Activated CD4-positive, alpha-beta T cell treated with anti-CD3 and anti-CD28 coated beads, Interleukin-2, amount 50 U/mL, for 1 hour (primary cell): ENCODE results near the gene TSPAN3.
A peak's percentile ranks its signal among the peaks of the same experiment; 100 is the strongest.

Source experiments
- DNase-seq: peaks from one replicate; pipeline ENCODE4 v3.0.0-alpha.2; 2020

TSPAN3 gene

DNA sequence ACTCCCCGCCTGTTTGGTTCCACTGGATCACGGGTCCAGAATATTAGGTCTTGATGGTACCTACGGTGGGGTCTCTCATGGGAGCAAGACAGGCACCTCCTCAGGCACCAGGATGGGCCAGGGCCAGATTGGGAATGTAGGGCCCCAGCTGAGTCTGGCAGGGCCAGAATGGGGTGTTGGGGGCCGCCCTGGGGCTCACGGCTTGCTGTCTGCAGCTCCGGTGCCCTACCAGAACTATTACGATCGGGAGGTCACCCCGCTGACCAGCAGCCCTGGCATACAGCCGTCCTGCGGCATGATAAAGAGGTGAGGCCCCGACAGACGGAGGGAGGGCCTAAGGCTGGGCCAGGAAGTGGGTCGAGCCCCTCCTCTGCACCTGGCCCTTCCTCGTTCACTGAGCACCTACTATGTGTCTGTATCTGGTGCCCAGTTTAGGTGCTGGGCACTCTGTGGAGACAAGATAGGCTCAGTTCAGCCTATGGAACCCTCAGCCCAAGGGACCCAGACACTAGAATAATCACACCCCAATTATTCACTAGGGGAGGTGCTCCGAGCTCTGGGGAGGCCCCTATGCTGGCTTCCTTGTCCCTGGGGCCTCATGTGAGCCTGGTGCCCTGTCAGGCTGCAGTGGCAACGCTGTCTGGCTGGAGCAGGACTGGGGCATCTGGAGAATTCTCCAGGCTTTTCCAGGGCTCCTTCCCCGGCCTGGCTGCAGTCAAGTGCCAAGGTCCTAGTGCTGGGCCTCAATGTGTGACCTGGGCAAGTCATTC is 38.1 kb downstream of the TSPAN3 start:
- DNase-seq, result no peak

DNA sequence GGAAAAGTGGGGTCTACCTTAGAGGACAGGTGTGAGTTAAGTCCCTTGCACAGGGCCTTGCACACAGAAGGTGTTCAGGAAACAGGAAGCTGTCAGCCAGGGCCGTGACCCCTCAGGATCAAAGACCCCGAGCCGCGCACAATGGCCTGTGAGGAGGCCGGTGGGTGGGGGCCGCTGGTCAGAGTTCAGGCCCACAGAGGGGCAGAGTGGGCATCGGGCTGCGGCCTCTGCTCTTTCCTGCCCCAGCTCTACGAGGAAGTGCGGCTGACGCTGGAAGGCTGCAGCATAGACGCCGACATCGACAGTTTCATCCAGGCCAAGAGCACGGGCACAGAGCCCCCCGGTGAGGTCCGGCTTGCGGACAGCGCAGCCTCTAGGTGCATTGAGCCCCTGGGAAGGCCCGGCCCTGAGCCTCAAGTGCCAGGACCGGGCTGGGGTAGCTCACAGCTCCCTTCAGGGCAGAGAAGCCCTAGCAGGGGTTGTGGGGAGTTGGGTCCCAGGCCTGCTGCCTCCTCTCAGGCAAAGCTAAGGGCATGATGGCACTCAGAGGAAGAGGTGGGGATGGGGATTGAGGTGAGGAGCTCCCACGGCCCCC is 38.8 kb downstream of the TSPAN3 start:
- no peak for DNase-seq

DNA sequence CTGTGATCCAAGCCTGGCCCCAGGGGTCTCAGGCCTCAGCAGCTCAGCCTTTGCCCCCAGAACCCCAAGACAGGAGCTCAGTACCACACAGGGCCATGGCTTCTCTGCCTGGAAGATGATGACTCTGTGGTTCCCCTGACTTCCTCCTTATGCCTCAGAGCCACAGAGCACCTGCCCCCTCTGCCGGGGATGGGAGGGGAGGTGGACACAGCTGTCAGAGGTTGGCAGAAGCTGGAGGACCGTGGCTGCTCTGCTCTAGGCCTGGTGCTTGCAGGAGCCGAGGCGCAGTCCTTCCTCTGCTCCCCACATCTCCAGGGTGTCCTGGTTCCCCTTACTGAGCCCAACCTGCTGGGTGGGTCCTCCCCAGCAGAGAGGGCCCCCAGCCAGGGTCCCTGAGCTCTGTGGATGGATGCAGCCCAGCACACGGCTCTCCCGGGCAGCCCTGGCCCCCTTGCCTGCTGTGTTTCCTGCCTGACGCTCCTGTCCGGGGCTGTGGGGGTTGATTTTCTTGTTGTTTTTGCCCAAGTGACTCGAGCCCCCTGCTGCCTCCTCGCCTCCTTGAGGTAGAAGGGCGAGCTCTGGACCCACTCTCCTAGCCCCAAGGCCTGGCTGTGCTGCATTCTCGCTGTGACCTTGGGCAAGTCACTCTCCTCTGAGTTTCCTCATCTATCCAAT is 39.4 kb downstream of the TSPAN3 start:
- no peak for DNase-seq

DNA sequence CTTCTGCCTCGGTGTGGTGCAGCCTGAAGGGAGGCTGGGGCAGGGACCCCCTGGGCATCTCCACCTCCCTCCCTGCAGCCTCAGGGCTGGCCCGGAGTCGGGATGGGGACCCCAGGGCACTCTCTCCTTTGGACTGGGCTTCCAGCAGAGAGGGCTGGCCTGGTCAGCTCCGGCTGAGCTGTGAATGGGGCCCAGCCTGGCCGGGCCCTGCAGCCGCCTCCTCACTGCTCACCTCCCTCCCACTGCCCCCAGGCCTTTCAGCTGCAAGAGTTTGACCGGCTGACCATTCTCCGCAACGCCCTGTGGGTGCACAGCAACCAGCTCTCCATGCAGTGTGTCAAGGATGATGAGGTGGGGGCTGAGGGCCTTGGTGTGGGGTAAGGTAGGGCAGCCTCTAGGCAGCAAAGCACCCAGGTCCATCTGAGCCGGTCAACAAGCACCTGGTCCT is 40.0 kb downstream of the TSPAN3 start:
- no peak for DNase-seq

DNA sequence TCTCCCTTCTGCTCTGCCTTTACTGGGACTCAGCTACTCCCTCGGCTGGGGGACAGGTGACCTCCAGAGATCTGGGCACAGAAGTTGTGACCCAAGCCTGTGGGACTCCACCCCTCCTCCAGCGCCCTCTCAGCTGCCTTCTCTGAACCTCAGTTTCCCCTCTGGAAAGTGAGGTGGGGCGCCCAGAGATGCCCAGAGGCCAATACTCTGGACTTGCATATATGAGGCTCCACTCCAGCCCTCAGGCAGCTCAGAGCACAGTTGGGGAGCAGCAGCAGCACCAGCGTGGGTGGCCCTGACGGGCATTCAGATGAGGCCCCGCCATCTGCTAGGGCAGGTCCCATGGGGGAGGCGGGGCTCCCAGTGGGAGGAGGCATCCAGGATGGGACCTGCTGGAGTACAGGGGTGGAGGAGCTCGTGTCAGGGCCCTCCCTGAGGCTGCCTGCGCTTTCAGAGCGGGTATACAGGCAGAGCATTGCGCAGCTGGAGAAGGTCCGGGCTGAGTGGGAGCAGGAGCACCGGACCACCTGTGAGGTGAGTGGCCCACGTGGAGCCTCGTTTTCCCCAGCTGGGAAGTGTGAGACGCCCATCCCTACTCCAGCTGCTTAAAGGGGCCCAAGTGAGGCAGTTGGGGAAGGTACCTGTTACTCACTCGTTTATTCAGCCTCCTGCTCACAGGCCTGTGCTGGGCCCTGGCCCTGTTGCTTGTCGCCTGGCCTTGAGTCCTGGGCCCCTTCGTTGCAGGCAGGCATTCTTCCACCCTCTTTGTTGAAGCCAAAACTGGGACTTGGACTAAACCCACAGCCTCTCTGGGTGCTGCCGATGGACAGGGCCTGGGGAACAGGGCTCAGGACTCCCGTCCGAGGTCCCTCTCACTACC is 40.6 kb downstream of the TSPAN3 start:
- no peak for DNase-seq

DNA sequence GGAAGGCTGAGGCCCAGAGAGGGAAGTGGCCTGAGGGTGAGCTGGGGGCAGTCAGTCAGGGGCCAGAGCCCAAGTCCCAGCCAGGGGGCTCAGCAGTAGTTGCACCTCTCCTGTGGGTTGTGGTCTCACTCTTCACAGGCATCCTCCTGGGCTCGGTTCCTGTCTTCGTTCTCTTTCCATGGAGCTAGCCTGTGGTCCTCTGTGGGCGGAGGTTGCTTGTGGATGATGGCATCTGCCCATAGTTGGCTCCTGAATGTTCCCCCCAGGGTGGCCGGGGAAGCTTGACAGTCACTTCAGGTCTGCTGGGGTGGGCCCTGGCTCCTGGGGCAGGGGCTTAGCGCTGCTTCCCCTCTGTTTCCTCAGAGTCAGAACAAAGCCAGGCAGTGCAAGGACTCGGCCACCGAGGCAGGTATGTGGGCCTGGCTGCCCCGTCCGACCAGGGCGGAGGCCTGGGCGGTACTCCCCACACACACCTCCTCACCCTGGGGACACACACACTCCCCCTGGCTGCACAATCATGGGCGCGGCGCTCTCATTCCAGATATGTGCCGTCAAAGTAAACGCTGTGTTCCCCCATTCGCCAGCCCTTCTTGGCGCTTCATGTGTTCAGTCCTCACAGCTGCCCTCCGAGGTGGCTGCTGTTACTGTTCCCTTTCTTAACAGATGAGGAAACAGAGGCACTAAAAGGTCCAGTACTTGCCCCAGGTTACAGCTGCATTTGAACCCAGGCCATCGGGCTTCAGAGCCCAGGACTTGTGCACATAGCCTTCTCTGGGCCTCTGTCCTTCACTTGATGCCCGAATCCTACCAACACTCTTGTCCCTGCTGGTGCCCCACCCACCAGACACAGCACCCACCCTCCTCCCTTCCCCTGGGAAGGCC is 41.5 kb downstream of the TSPAN3 start:
- DNase-seq, result no peak

DNA sequence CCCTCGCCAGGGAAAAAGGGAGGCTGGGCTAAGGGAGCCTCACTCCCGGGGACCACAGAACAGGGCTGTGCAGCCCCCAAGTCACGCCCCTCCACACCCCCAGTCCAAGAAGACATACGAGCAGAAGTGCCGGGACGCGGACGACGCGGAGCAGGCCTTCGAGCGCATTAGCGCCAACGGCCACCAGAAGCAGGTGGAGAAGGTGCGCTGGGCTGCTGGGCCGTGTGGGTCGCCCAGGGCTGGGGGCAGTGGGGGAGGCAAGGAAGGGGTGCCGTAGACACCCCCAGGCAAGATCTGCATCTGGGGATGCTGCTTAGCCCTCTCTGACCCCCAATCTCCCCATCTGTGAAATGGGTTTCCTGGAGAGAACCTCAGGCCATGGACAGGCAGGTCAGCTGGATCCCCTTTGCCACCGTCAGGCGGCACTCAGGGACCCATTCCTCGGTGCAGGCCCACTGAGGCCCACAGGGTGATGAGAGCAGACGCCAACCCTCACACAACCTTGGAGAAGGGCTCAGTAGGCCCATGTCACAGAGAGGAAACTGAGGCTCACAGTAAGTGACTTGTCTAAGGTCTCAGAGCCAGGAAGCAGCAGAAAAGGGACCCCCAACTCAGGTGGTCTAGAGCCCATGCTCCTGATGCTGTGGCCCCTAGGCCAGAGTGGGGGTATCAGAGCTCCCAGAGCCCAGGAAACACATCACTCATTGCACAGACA is 42.3 kb downstream of the TSPAN3 start:
- DNase-seq, result no peak

DNA sequence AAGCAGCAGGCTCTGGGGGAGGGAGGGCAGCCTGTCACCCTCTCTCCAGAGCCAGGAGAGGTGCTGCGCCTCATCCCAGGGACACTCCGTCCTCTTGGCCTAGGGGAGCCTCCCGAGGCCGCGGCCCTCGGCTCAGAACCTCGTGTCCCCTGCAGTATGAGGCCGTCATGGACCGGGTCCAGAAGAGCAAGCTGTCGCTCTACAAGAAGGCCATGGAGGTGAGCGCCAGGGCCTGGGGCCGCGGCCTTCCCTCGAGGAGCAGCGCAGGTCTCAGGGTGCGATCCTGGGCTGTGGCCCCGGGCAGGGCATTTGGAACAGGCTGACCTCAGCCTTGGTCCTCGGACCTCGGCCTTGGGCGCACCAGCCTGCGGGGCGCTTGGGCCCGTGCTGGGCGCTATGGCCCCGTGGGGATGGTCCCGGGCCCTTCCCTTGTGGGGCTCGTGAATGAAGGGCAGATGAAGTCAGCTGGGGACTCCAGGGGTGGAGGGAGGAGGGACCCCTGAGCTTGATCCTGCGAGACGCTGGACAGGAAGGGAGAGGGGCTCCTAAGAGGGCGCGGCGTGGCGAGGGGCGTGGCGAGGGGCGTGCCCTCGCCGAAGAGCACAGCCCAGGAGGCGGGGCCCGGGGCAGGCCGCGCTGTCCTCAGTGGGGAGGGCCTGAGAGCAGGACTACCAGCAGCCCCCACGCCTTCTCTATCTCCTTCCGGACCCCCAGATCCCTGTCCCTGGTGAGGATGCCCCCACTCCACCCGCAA is 43.0 kb downstream of the TSPAN3 start:
- DNase-seq, result no peak

DNA sequence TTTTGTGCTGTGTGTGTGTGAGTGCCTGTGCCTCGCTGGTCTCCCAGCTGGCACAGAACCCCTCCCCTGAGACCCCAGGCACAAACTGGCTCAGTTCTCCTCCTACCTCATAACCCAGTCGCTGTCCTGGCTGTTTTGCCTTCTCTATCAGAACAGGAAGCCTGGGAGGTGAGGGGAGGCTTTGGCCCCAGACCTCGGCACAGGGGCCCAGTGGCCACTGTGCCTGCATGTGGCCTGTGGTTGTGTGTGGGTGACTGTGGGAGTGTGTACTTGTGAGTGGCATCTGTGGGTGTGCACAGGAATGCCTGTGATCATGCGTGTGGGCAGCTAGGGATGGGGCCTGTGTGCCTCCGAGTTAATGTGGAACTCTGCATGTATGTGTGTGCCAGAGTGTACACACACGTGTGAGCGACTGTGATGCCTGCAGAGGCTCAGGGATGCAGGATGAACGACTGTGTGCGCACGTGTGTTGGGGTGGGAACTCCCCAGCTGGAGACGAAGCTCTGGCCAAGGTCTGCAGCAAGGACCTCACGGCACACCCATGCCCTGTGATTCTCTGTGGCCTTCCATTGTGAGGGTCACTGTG is 43.7 kb downstream of the TSPAN3 start:
- DNase-seq, result no peak

DNA sequence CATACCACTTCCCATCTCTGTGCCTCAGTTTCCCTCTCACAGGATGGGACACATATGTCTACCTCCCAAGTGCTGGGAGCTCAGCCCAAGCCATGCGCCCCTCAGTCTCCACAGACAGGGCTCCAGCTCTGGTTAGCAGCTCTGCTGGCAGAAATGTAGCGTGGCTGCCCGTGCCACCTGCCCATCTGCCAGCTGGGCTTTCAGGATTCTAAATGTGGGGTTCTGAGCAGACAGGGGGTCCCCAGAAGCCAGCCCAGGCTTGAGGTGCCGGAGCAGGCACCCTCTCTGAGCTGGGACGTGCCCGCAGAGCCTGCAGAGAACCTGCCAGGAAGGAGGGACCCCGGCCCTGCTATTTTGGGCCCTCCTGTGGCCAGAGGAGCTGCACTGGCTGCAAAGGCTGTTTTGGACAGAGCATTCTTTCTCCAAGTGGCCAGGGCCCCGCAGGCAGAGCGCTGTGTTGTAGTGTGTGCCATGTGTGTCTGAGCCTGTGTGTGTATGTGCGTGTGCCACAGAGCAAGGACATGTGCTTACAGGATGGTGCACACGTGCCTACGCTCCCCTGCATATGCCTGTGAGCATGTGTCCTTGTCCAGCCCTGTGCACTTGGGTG is 44.3 kb downstream of the TSPAN3 start:
- no peak for DNase-seq

DNA sequence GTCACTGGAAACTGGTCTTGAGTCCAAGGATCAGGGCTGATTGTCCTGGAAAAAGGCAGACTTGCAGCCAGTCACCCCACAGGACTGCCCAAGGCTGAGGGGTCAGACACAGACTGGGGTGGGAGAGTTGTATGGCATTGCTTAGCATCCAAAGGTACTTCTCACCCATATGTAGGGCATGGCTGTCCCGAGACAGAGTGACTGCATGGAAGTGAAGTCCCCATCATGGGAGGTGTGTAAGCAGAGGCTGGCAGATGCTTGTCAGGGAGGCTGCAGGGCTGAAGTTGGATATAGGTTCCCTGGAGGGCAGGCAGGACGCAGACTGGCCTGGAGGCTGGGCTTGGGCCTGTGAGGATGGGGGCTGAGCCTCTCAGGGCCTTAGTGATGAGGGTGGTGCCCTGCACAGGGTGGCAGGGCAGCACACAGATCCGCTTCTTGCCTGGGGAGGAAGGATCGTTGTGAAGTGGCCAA is 44.9 kb downstream of the TSPAN3 start:
- DNase-seq, result no peak

DNA sequence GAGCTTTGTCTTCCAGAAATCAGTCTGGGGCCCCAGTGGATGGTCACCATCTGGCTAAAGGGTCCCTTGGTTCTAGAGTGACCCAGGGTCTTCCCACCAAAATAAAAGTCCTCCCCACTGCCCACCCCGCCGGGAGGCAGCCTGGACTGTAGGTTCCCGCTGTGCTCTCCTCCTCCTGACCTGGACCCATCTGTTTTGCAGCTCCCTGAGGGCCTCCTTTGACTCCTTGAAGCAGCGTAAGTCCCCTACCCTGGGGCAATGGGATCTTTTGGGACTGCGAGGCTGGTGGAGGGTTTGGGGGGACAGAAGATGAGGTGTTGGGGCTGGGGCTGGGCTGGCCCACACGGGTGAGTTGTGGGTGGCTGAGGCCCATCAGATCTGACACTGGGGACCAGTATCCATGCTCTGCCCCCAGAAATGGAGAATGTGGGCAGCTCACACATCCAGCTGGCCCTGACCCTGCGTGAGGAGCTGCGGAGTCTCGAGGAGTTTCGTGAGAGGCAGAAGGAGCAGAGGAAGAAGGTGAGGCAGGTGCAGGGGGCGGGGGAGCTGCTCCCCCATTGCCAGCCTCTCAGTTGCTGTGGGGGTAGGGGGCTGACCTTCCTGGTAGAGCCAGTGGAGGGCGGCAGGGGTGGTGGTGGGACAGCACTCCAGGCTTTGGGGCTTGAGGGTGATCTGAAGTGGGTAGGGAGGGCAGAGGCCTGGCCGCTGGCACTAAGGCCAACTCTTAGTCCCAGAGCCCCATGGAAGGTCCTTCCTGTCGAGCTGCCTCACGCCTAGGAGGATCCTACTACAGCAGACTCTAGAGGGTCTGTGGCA is 45.6 kb downstream of the TSPAN3 start:
- no peak for DNase-seq

DNA sequence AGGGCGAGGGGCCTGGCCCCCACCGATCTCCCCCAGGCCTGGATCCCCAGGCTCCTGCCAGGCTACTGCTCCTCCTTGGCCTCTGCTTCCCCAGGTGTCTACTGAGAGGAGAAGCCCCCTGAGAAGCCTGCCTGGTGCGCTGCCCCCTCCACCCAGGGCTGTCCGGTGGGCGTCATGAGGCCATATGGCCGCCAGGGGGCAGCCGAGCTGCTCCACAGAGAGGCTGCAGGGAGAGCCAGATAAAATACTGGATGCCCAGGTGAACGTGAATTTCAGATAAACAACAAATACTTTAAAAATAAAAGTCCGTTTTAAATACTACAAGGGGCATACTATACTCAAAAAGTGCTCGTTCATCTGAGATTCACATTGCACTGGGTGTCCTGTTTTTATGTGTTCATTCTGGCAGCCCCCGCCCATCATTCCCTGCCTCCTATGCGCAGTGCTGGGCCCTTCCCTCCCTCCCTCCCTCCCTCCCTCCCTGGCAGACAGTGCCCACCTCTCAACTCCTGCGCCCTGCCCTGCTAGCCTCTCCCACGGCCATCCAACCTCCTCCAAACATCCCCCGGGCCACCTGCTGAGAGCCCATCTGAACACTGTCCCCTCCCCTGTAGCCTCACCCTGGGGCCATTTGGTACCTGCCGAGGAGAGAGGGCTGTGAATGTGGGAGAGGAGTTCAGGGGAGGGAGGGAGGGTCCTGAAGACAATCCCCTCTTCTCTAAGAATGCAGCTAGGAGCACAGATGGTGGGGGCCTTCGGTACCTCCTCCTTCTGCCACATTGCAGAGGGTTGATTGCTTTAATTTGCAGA is 46.4 kb downstream of the TSPAN3 start:
- peak; percentile 67 for DNase-seq

DNA sequence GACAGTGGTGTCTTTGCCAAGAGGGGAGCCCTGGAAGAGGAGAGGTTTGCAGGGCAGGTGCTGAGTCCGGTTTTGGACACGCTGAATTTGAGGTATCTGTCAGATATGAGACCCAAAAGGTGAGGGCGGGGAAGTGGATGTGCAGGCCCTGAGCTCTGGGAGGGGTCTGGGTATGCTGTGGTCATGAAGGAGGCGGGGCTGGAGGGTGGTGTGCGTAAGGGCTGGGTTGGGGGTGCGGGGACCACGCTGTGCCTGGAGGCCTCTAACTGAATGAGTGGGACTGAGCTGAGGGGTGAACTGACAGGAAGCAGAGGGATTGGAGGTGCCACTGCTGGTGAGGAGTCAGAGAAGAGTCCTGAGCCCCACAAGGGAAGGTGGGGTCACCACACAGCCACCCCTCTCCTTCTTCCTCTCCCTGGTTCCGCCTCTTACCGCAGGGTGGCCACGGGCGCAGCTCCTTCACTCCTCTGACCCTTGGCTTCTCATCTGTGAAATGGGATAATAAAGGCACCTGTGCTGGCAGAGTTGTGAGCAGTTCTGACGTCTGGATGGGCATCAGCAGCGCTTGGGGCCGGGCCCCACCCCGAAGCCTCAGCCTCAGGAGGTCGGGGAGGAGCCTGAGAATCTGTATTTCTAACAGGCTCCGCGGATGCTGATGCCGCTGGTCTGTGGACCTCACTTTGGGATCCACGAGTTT is 47.2 kb downstream of the TSPAN3 start:
- no peak for DNase-seq

DNA sequence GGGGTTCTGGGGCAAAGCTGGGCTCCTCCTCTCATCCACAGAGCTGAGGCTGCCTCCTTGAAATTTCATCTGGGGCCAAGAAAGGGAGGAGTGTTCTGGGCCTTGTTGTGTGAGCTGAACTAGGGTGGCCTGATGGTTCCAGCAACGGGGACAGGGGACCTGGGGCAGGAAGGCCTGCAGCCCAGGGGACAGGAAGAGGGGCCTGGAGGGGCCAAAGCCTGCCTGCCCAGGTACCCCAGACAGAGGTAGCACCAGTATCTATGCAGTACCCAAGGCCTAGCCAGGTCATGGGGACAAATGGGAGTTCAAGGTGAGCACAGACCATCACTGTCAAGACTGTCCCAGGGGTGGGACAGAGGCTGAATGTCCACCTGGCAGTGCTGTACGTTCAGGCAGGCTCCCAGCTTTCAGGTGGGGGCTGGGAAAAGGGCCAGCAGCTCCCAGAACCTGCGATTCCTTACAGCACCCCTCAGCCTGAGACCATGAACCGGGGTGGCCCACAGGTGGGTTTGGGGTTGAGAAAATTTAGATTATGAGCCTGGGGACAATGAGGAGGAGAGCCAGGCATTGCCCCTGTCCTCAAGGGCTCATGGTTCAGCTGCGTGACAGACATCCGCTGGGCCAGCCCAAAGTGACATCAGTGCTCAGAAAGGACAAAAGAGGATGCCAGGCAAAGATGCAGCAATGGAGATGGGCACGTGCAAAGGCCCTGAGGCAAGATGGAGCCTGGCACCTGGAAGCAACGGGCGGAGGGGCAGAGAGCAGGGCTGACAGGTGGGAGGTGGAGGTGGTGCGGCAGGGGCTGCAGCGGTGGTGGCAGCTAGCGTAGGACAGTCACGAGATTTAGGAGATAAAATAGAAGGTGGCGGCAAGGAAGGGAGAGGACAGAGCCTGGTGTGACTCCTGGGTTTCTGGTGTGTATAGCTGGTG is 48.0 kb downstream of the TSPAN3 start:
- no peak for DNase-seq

DNA sequence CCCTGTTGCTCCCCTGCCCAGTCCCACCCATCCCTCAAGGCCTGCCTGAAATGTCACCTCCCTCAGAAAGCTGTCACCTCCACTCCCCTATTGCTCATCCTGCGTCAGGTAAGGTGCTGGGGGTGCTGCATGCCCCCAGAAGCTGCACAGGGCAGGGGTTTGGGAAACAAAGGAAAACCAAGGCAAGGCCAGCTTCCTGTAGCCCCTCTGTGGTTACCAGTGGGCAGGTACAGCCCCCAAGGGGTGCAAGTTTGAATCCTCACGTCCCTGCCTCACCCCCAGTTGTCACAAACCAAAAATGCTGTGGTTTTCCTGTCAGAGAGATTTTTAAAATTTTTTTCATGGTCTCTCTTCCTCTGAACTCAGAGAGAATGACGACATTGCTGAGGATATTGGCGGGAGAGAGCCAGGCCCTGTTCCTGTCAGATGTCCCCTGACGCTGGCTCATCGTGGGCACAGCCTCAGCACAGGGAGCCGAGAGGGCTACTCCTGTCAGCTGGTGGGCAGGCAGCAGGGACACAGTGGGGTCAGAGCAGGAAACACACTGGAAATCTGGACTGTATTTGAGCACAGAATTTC is 49.0 kb downstream of the TSPAN3 start:
- no peak for DNase-seq
